Astrocyte of the spinal cord (primary cell): ENCODE data around the gene CA6.
"Not testable (repeated sequence)": the region's sequence is repeated elsewhere in the genome, so short reads cannot be mapped to it uniquely, and the experiment has no call there.

Experiments used
- DNase-seq: peaks from one replicate; pipeline ENCODE4 v3.0.0; 2011; ENCODE audit warnings: low read depth, low spot score
- H3K4me3 ChIP-seq: 2 replicates; pipeline ENCODE4 v1.5.1; 2011; ENCODE audit warnings: low read depth, mild to moderate bottlenecking, low read length, moderate library complexity
- in situ Hi-C: cut with HindIII; loops from 2 replicates; pipeline ENCODE4 v1.10.0; 2017; ENCODE audit warnings: low sequenced_read_pairs
- TF ChIP-seq, protein P1 (sequence below): IDR thresholded peaks from 2 replicates; pipeline ENCODE4 v1.5.1; 2012; ENCODE audit warnings: low read depth, mild to moderate bottlenecking, low read length, inconsistent platforms

The CA6 gene

DNA sequence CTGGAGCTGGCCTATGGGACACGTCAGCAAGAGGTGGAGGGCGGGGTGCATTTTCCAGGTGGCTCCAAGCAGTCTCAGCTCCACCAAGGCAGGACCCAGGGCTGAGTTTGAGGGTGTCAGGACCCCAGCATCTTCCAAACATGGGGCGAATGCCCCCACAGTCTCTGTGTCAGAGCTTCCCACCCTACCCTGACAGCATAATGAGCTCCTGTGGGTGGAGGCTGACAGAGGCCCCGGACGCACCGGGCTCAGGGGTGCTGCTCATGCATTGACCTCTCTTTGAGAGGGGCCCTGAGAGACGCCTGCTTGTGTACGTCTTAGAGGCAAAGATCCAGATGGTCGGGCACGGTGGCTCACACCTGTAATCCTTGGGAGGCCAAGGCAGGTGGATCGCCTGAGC lies 43.4 kb downstream of the CA6 start:
- TF ChIP-seq, protein P1, sequence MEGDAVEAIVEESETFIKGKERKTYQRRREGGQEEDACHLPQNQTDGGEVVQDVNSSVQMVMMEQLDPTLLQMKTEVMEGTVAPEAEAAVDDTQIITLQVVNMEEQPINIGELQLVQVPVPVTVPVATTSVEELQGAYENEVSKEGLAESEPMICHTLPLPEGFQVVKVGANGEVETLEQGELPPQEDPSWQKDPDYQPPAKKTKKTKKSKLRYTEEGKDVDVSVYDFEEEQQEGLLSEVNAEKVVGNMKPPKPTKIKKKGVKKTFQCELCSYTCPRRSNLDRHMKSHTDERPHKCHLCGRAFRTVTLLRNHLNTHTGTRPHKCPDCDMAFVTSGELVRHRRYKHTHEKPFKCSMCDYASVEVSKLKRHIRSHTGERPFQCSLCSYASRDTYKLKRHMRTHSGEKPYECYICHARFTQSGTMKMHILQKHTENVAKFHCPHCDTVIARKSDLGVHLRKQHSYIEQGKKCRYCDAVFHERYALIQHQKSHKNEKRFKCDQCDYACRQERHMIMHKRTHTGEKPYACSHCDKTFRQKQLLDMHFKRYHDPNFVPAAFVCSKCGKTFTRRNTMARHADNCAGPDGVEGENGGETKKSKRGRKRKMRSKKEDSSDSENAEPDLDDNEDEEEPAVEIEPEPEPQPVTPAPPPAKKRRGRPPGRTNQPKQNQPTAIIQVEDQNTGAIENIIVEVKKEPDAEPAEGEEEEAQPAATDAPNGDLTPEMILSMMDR = no peak
- in situ Hi-C loops = no loop called here
- H3K4me3 ChIP-seq = no peak overlapping the region
- no peak for DNase-seq

DNA sequence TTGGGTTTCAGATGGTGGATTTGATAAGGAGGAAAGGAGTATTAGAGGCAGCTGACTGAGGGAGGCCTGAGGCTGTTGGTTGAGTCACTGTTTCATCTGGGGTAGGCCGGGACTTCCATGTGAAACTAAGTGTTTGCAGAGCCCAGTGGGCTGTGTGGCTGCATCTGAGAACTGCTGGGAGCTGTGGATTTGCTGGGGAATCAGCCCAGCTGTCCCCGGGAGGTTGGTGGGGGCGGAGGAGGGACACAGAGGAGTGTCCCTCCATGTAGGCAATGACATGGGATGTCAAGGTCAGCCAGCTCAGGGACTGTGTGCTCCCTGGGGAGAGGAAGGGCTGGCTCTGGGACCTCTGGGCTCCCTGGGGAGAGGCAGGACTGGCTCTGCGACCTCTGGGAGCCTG lies 44.2 kb downstream of the CA6 start:
- no peak for DNase-seq
- in situ Hi-C loops = no loop called here
- TF ChIP-seq, protein P1 = no peak
- H3K4me3 ChIP-seq = no peak overlapping the region

DNA sequence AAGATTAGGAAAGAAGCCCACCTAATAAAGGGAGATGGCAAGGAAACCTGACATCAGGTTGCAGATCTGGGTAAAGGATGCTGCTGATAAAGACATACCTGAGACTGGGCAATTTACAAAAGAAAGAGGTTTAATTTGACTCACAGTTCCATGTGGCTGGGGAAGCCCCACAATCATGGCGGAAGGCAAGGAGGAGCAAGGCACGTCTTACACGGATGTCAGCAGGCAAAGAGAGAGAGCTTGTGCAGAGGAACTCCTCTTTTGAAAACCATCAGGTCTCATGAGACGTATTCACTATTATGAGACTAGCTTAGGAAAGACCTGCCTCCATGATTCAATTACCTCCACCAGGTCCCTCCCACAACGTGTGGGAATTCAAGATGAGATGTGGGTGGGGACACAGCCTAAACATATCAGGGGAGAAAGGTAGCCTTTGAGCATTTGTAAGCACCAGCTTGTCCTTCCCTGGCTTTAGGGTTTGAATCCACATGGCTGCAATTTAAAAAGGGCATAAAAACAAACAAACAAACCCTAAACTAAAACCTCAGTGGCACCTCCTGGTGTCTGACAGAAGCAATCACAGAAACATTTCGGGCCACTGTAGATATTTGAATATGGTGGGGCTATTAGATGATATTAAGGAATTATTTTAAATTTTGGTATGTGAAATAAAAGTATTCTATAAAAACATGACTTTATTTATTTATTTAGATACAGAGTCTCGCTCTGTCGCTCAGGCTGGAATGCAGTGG lies 47.4 kb downstream of the CA6 start:
- in situ Hi-C loops = no loop called here
- no peak for DNase-seq
- TF ChIP-seq, protein P1 = peak; percentile 3
- no peak overlapping the region for H3K4me3 ChIP-seq

DNA sequence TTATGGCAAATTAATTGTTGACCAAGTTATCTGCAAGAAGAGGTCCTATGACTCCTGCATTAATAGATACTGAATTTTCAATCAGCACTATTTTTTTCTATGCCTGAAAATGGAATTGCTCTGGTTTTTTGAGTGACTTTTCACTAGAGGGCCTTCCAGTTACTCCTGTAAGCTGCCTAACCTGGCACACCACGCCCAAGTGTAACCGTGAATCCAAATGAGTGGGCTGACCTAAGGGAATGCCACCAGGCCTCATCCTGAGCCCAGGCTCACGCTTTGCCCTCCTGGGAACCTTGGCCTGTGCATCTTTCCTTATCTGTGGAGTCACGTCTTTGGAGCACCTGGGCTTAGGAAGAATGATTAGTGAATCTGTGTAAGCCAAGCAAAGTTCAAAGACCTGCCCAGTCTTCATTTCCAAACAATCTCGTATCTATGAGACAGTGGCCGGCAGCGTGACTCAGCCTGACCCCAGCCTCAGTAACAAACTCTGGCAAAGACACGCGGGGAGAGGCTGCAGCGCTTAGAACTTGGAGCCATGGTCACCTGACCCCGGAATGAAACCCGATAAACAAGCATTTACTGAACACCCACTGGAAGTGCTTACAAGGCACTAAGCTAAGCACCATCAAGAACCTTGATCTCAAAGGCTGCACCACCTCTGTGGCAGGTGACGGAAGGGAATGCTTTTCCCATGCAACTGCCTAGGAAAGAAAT lies 48.5 kb downstream of the CA6 start:
- in situ Hi-C loops, H3K4me3 ChIP-seq, DNase-seq: not testable (repeated sequence)

DNA sequence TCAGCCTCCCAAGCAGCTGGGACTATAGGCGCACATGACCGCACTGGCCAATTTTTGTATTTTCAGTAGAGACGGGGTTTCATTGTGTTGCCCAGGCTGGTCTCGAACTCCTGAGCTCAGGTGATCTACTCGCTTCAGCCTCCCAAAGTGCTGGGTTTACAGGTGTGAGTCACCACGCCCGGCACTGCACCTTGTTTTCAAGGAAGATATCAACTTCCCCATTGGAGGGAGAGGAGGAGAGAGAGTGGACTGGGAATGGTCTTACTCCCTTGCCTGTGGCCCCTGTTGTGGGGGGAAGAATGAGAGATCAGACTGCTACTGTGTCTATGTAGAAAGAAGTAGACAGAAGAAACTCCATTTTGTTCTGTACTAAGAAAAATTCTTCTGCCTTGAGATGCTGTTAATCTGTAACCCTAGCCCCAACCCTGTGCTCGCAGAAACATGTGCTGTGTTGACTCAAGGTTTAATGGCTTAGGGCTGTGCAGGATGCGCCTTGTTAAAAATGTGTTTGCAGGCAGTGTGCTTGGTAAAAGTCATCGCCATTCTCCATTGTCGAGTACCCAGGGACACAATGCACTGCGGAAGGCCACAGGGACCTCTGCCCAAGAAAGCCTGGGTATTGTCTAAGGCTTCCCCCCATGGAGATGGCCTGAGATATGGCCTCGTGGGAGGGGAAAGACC lies 56.0 kb downstream of the CA6 start:
- H3K4me3 ChIP-seq, in situ Hi-C loops, DNase-seq: not testable (repeated sequence)

DNA sequence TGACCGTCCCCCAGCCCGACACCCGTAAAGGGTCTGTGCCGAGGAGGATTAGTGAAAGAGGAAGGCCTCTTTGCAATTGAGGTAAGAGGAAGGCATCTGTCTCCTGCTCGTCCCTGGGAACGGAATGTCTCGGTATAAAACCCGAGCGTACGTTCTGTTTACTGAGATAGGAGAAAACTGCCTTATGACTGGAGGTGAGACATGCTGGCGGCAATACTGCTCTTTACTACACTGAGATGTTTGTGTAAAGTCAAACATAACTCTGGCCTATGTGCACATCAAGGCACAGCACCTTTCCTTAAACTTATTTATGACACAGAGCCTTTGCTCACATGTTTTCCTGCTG lies 56.5 kb downstream of the CA6 start:
- H3K4me3 ChIP-seq, DNase-seq, in situ Hi-C loops: not testable (repeated sequence)

DNA sequence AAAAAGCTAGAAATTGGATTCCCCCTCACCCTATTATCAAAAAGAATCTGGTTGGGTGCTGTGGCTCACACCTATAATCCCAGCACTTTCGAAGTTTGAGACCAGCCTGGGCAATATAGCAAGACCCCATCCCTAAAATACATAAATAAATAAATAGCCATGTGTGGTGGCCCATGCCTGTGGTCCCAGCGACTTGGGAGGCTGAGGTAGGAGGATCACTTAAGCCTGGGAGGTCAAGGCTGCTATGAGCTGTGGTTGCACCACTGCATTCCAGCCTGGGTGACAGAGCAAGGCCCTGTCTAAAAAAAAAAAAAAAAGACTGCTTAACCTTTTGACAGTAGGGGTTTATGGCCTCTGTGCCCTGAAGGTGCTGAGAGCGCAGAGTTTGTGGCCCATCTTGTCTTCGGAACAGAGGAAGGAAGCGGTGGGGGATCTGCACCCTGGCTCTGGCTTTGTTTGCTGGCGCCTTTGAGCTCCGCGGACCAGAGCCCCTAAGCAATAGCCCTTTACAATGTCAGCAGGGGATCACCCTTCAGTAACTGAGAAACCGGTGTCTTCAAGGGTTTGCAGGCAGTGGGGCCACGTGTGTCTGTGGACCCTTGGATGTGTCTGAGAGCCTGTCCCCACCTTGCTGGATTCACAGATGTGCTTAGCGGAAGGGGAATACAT lies 58.5 kb downstream of the CA6 start:
- in situ Hi-C loops = no loop called here
- TF ChIP-seq, protein P1 = no peak
- H3K4me3 ChIP-seq = no peak overlapping the region
- DNase-seq = no peak
